Loucy (cell line): ENCODE results near the gene KDM2B.

Experiments used
- H2AFZ ChIP-seq: fragments of 200-600 bp; sonication (generic); 2 replicates; pipeline ENCODE4 v1.6.0; 2016; ENCODE audit warnings: antibody characterized with exemption, mild to moderate bottlenecking, low read length, moderate library complexity
- H3F3A ChIP-seq: fragments of 200-600 bp; 2 replicates; pipeline ENCODE4 v1.6.0; 2016; ENCODE audit warnings: antibody characterized with exemption, low read depth, mild to moderate bottlenecking
- H3K27me3 ChIP-seq: fragments of 200-600 bp; sonication (generic); 2 replicates; pipeline ENCODE4 v1.6.1; 2014; ENCODE audit warnings: low read length, mild to moderate bottlenecking; ENCODE audit not compliant: insufficient read depth, poor library complexity, severe bottlenecking
- H3K36me3 ChIP-seq: fragments of 200-600 bp; sonication (generic); 2 replicates; pipeline ENCODE4 v1.6.1; 2016; ENCODE audit warnings: low read length; ENCODE audit not compliant: insufficient read depth
- H3K4me1 ChIP-seq: fragments of 200-600 bp; sonication (generic); 2 replicates; pipeline ENCODE4 v1.5.1; 2014; ENCODE audit warnings: low read length, mild to moderate bottlenecking; ENCODE audit not compliant: insufficient read depth, poor library complexity, severe bottlenecking
- H3K4me2 ChIP-seq: fragments of 200-600 bp; sonication (generic); 2 replicates; pipeline ENCODE4 v1.6.0; 2014; ENCODE audit warnings: antibody characterized with exemption, low read length, low read depth, mild to moderate bottlenecking; ENCODE audit not compliant: poor library complexity, severe bottlenecking
- H3K4me3 ChIP-seq: fragments of 200-600 bp; sonication (generic); 2 replicates; pipeline ENCODE4 v1.5.1; 2014; ENCODE audit warnings: low read length, mild to moderate bottlenecking, mixed read lengths; ENCODE audit not compliant: poor library complexity, severe bottlenecking
- H3K79me2 ChIP-seq: fragments of 200-600 bp; sonication (generic); 2 replicates; pipeline ENCODE4 v1.6.1; 2014; ENCODE audit warnings: low read length; ENCODE audit not compliant: insufficient read depth
- H3K9ac ChIP-seq: fragments of 200-600 bp; sonication (generic); 2 replicates; pipeline ENCODE4 v1.6.0; 2014; ENCODE audit warnings: mild to moderate bottlenecking, low read depth, low read length, moderate library complexity; ENCODE audit not compliant: poor library complexity, severe bottlenecking
- H3K9me2 ChIP-seq: fragments of 200-600 bp; sonication (generic); replicated peaks from 2 replicates; pipeline ENCODE4 v1.6.1; 2016; ENCODE audit warnings: low read depth, low read length, mixed read lengths
- H3K9me3 ChIP-seq: fragments of 200-600 bp; sonication (generic); 2 replicates; pipeline ENCODE4 v1.6.1; 2014; ENCODE audit warnings: mild to moderate bottlenecking, antibody characterized with exemption, low read length, low read depth; ENCODE audit not compliant: insufficient read depth
- H4K20me1 ChIP-seq: fragments of 200-600 bp; sonication (generic); 2 replicates; pipeline ENCODE4 v1.6.0; 2014; ENCODE audit warnings: antibody characterized with exemption, low read length, mild to moderate bottlenecking; ENCODE audit not compliant: insufficient read depth, poor library complexity, severe bottlenecking
- CTCF ChIP-seq: fragments of 200-600 bp; sonication (generic); conservative IDR thresholded peaks from 2 replicates; pipeline ENCODE4 v1.5.1; 2014; ENCODE audit warnings: mild to moderate bottlenecking, antibody characterized with exemption, low read length
- EZH2phosphoT487 ChIP-seq: fragments of 200-600 bp; IDR thresholded peaks from 2 replicates; pipeline ENCODE4 v1.6.1; 2018; ENCODE audit warnings: antibody characterized with exemption, mild to moderate bottlenecking, moderate library complexity, borderline replicate concordance

KDM2B gene

GRCh38 chr12:121467638-121468498, 113.0 kb downstream of the KDM2B start:
- Histone ChIP-seq H3K9ac (peak overlapping the region; percentile 70), H3K9me2 (no peaks in the 10 kb centered on the region), H3K36me3 (peaks cover 5% of the 10 kb centered on the region; the same call in 1 of the 2 replicates), H2AFZ (peak overlapping the region; percentile 60; the same call in 1 of the 2 replicates), H3F3A (peaks cover 11% of the 10 kb centered on the region; the same call in 1 of the 2 replicates), H3K4me2 (peak overlapping the region; percentile 82), H4K20me1 (peaks cover 30% of the 10 kb centered on the region), H3K4me3 (peak overlapping the region; percentile 73), H3K4me1 (peaks cover 20% of the 10 kb centered on the region), H3K79me2 (peaks cover 43% of the 10 kb centered on the region), H3K27me3 (no peaks in the 10 kb centered on the region), H3K9me3 (no peaks in the 10 kb centered on the region)
- TF ChIP-seq CTCF: no peak

- peaks cover 20% of the 10 kb centered on the region for H3K4me1 ChIP-seq
- H3K9me2 ChIP-seq: no peaks in the 10 kb centered on the region
- peaks cover 5% of the 10 kb centered on the region; the same call in 1 of the 2 replicates for H3K36me3 ChIP-seq
- no peak for TF ChIP-seq EZH2phosphoT487
- TF ChIP-seq CTCF: no peak
- H3K4me2 ChIP-seq: peak overlapping the region; percentile 82
- H3K79me2 ChIP-seq: peaks cover 52% of the 10 kb centered on the region
- H3K9me3 ChIP-seq: no peaks in the 10 kb centered on the region
- H2AFZ ChIP-seq: peak overlapping the region; percentile 60; the same call in 1 of the 2 replicates
- peaks cover 31% of the 10 kb centered on the region for H4K20me1 ChIP-seq
- peaks cover 11% of the 10 kb centered on the region; the same call in 1 of the 2 replicates for H3F3A ChIP-seq
- H3K4me3 ChIP-seq: peak overlapping the region; percentile 84
- H3K27me3 ChIP-seq: no peaks in the 10 kb centered on the region
- peak overlapping the region; percentile 70 for H3K9ac ChIP-seq
Measured at GRCh38 chr12:121466794-121467637, 113.8 kb downstream of the KDM2B start.

GRCh38 chr12:121465921-121466793, 114.7 kb downstream of the KDM2B start:
- H3K4me3 ChIP-seq: peak overlapping the region; percentile 84
- H2AFZ ChIP-seq: 0 out of 2 replicates have a peak overlapping the region, but pooled peaks have one; percentile 25
- TF ChIP-seq EZH2phosphoT487: no peak
- peaks cover 40% of the 10 kb centered on the region for H4K20me1 ChIP-seq
- no peaks in the 10 kb centered on the region for H3K27me3 ChIP-seq
- peaks cover 60% of the 10 kb centered on the region for H3K79me2 ChIP-seq
- no peaks in the 10 kb centered on the region for H3K9me3 ChIP-seq
- H3F3A ChIP-seq: peaks cover 11% of the 10 kb centered on the region; the same call in 1 of the 2 replicates
- peak overlapping the region; percentile 96 for H3K4me2 ChIP-seq
- H3K4me1 ChIP-seq: peaks cover 24% of the 10 kb centered on the region
- H3K9ac ChIP-seq: peak overlapping the region; percentile 74
- peaks cover 5% of the 10 kb centered on the region; the same call in 1 of the 2 replicates for H3K36me3 ChIP-seq
- H3K9me2 ChIP-seq: no peaks in the 10 kb centered on the region
